ENCODE measurements around the gene PTPN1. TPM values are rescaled to one million over a fixed set of nuclear protein-coding genes. Genes with fewer than 3 reads are reported as not detected.

PTPN1 gene
- total RNA-seq, 2 experiments from 2014 or later: 62.5 to 74.7 TPM

DNA sequence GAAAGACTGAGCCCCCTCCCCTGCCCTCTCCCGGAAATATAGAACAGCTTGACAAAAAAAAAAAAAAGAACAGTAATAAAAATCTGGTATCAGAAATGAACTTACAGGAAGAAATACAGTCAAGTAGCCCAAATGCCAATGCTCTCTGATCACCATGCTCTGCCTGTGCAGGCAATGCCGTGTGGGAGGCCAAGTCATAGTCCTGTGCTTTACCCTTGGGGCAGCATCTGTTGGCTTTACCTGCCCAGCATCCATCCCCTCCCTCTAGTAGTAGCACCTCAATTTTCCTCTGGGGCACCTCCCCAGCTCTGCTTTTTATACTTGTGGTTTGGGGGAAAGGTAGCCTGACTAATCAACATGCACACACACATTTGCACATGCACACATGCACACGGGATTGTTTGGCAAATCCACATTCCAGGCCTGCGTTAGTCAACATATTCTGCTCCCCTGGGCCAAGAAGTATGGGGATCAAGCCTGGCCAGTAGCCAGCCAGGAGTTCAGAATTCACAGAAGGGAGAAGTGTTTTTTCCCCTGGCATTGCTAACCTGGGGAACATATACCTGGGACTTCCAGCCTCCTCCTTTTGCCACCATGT, 111.0 kb downstream of the PTPN1 start:
- H3K36me3 Mint-ChIP-seq: peaks cover 2% of the 10 kb centered on the region
- H3K4me1 Mint-ChIP-seq: no peaks in the 10 kb centered on the region
- no peak overlapping the region for H3K27ac Mint-ChIP-seq
- no peak overlapping the region for H3K4me3 Mint-ChIP-seq
- peaks cover 3% of the 10 kb centered on the region for H3K9me3 Mint-ChIP-seq (ENCODE audit: low read depth)
- H3K27me3 Mint-ChIP-seq: no peaks in the 10 kb centered on the region
- CTCF ChIA-PET: interaction anchor here (0.7 kb wide), 1 partner anchor 188 kb away, joined by 3 read pairs; no protein-coding TSS in a partner anchor
- ATAC-seq (no peak), DNase-seq (no peak)

DNA sequence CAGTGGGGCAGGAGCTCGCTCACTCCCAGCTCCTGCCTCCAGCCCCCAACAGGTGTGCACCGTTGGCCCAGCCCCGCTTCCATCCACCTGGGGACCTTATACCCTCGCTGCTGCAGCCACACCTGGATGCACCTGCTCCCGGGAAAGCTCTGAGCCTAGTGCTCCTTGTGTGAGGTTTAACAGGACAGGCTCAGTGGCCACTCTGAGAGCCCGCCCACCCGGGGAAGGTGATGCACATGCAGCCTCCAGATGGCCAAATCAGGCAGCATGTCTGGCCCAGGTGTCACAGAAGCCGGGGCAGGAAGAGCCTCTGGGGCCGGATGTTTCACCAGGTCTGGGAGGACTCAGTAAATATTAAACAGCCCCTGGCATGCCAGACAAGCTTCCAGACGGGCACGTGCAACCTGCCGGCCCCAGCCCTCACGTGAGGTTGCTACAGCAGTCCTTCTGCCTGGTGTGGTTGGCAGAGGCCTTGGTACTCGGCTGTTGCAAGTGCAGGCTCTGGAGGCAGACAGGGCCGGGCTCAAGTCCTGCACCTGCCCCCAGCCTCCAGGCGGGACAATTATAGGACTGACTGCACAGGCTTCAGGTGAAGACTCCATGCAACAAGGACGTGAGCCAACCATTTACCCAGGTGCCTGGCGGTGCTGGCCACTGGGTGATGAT, 114.3 kb downstream of the PTPN1 start:
- Mint-ChIP-seq H3K27me3 (no peaks in the 10 kb centered on the region), H3K4me3 (no peak overlapping the region), H3K4me1 (no peaks in the 10 kb centered on the region), H3K9me3 (ENCODE audit: low read depth) (peaks cover 3% of the 10 kb centered on the region), H3K27ac (no peak overlapping the region), H3K36me3 (peaks cover 2% of the 10 kb centered on the region)
- ATAC-seq: no peak
- CTCF ChIA-PET: interaction anchor here (2.2 to 3.1 kb wide), 2 partner anchors 11 to 125 kb away, joined by 13 to 18 read pairs; no protein-coding TSS in a partner anchor
- DNase-seq: no peak

DNA sequence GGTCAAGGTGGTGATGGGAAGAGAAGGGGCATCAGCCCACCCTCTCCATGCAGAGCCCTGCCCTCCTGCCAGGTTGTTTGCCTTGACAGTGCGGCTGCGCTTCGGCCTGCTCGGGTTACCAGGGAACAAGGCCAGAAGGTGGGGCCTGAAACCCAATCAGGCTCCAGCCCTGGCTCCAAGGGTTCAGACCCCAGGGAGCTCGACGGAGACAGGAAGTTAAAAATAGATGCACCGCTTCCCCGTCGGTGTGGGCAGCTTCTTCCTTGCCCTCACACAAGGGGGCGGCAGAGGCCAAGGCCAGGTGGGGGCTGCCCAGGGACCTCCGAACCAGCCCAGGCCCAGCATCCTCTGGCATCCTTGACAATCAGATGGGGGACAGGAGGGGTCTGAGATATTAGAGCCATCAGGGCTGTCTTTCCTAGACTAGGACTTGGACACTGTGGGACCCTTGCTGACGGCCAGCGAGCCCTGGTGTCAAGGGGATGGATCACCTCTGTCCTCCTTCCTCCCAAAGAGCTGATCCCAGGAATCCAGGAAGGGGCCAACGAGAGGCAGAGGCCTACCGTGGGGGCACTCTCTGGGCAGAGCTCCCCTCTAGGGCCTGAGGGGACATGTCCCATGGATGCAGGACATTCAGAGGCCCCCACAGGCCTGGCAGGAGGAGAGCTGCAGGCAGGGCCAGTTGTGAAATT, 115.9 kb downstream of the PTPN1 start:
- Mint-ChIP-seq H3K4me1 (no peaks in the 10 kb centered on the region), H3K36me3 (no peaks in the 10 kb centered on the region), H3K27me3 (no peaks in the 10 kb centered on the region), H3K4me3 (no peak overlapping the region), H3K9me3 (ENCODE audit: low read depth) (no peaks in the 10 kb centered on the region), H3K27ac (no peak overlapping the region)
- DNase-seq (peak; percentile 47), ATAC-seq (peak; percentile 61)
- CTCF ChIA-PET: interaction anchor here (0.6 to 2.2 kb wide), 9 partner anchors 10 to 127 kb away, joined by 3 to 18 read pairs (median 4); no protein-coding TSS in a partner anchor

DNA sequence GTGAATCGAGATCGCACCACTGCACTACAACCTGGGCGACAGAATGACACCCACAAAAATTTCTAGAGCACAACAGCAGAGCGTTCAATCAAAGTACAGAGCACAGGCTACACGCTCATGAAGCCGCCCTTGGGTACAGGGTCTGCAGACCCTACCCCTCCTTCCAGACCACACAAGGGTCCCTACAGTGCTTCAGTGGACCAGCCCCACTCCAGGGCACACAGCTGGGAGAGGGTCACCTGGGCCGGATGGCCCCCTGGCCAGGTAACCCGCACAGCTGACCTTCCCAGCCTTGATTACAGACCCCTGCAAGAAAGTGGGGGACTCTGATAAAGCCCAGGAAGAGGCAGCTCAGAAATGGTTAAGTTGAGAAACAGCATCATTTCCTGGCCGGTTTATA, 117.6 kb downstream of the PTPN1 start:
- H3K36me3 Mint-ChIP-seq: no peaks in the 10 kb centered on the region
- ATAC-seq: no peak
- no peak overlapping the region for H3K27ac Mint-ChIP-seq
- no peak for DNase-seq
- no peaks in the 10 kb centered on the region for H3K27me3 Mint-ChIP-seq
- no peaks in the 10 kb centered on the region for H3K4me1 Mint-ChIP-seq
- no peak overlapping the region for H3K4me3 Mint-ChIP-seq
- H3K9me3 Mint-ChIP-seq (ENCODE audit: low read depth): no peaks in the 10 kb centered on the region
- CTCF ChIA-PET: no interaction called here

DNA sequence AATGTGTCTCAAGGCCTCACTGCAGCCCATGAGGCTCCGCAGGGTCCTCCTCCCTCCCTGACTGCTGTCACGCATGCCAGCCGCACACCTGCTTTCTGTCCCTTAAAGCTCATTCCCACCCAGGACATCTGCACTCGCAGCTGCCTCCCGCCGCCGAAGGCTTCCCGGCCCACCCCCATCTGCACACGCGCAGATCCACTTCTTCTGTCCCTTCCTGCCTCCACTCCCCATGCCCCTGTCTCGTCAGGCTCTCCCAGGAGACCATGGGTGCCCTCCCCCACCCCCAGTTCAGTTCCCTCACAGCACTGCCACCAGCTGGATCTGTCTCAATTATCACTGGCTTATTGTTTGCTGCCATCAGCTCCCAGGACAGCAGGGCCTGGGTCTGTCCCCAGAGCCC, 118.1 kb downstream of the PTPN1 start:
- H3K4me3 Mint-ChIP-seq: no peak overlapping the region
- no peaks in the 10 kb centered on the region for H3K9me3 Mint-ChIP-seq (ENCODE audit: low read depth)
- ATAC-seq (no peak), DNase-seq (no peak)
- no peaks in the 10 kb centered on the region for H3K27me3 Mint-ChIP-seq
- no peaks in the 10 kb centered on the region for H3K4me1 Mint-ChIP-seq
- no peaks in the 10 kb centered on the region for H3K36me3 Mint-ChIP-seq
- CTCF ChIA-PET: no interaction called here
- no peak overlapping the region for H3K27ac Mint-ChIP-seq

DNA sequence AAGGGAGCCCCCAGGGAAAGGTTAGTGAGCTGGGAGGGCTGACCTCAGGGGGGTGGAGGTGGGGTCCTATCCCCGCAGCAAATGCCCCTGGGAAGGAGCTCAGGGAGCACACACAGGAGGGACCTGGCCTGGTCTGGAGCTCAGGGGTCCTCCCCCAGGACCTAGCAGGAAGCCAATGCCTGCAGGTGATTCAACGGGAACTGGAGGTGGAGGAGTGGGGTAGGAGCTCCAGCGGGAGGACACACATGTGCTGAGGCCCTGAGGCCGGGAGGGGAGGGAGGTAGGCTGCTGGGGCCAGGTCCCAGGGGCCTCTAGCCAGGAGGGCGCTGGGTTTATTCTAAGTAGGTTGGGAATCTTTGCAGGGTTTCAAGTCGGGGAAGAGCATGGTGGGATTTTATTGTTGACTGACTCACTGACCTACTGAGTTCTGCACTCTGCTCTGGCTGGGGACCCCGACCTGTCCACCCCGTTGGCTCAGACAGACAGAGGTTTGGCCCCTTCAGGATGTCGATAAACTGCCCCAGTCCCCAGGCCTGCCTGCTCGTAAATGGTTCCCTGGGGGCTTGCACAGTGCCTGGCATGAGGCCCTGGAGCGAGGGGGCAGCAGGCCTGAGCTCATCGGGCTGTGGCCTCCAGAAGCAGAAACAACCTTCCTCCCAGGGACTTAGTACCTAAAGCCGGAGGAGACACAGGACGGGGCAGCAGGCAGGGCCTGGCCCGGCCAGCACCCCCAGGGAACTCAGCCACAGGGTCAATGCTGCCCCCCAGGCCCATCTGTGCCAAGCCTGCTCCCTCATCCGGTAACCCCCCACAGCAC, 118.9 kb downstream of the PTPN1 start:
- Mint-ChIP-seq H3K27me3 (no peaks in the 10 kb centered on the region), H3K27ac (no peak overlapping the region), H3K9me3 (ENCODE audit: low read depth) (no peaks in the 10 kb centered on the region), H3K36me3 (no peaks in the 10 kb centered on the region), H3K4me1 (no peaks in the 10 kb centered on the region), H3K4me3 (no peak overlapping the region)
- ATAC-seq: no peak
- no peak for DNase-seq
- CTCF ChIA-PET: no interaction called here

DNA sequence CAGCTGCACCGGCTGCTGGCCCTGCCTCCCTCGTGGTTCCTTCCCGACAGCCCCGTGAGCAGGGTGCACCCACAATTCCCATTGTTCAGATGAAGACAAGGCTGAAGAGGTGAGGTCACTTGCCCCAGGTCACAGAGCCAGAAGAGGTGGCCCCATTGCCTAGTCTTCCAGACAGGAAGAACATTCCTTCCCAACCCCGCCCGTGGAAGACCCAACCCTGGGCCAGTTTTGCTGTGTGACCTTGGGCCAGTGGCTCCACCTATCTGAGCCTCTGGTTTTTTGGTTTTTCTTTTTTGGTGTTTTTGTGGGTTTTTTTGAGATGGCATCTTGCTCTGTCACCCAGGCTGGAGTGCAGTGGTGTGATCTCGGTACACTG, 119.5 kb downstream of the PTPN1 start:
- no peaks in the 10 kb centered on the region for H3K27me3 Mint-ChIP-seq
- H3K4me3 Mint-ChIP-seq: no peak overlapping the region
- H3K9me3 Mint-ChIP-seq (ENCODE audit: low read depth): no peaks in the 10 kb centered on the region
- DNase-seq (no peak), ATAC-seq (no peak)
- H3K36me3 Mint-ChIP-seq: no peaks in the 10 kb centered on the region
- CTCF ChIA-PET: no interaction called here
- no peak overlapping the region for H3K27ac Mint-ChIP-seq
- H3K4me1 Mint-ChIP-seq: no peaks in the 10 kb centered on the region

DNA sequence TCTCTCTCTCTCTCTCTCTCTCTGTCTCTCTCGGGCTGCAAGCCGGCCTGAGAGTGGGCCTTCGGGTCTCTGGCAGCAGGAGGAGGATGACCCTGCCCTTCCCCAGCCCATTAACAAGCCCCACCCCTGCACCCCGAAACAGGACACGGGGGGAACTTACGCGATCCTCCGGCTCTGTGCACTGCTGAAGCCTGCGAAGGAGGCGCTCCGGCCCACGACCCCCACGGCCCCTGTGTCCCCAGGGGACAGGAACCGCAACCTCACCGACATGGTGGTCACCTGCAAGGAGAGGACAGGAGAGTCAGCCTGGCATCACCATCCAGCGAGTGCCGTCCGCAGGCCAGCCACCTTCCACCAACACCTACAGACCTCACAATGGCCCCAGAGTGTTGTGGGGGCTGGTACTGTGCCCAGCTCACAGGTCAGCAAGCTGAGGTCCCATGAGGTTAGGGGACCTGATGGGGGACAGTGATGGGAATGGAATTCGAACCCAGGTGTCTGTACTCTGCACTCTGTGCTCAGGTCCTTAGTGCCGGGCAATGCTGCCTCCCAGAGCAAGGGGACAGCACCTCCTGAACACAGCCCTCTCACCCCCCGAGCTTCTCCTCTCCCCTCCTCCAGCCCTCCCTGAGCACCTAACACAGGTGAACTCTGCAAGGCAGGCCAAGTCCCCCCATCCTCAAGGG, 120.5 kb downstream of the PTPN1 start:
- CTCF ChIA-PET: no interaction called here
- DNase-seq (no peak), ATAC-seq (no peak)

DNA sequence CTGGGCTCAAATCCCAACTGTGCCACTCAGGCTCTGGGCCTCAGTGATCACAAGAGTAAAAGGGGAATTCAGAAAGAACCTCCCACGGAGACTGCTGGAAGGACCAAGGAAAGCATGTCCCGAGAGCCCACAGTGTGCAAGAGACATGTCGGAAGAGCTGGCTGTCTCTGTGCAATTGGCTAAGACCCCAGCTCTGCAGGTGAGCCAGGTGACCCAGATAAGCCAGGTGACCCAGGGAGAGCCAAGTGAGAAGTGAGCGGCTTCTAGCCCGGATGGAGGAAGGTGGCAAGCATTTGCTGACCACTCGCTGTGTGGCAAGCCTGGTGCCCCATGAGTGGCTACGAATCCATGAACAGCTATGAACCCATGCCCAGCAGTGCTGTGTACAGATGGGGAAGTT, 122.1 kb downstream of the PTPN1 start:
- H3K4me3 Mint-ChIP-seq: no peak overlapping the region
- H3K9me3 Mint-ChIP-seq (ENCODE audit: low read depth): no peaks in the 10 kb centered on the region
- no peaks in the 10 kb centered on the region for H3K27me3 Mint-ChIP-seq
- no peaks in the 10 kb centered on the region for H3K36me3 Mint-ChIP-seq
- CTCF ChIA-PET: interaction anchor here (1.2 kb wide), 1 partner anchor 56 kb away, joined by 3 read pairs; no protein-coding TSS in a partner anchor
- no peak overlapping the region for H3K27ac Mint-ChIP-seq
- DNase-seq: no peak
- H3K4me1 Mint-ChIP-seq: no peaks in the 10 kb centered on the region
- no peak for ATAC-seq

More for the DNA sequence above, 120.5 kb downstream of the PTPN1 start:
- Mint-ChIP-seq H3K27ac (no peak overlapping the region), H3K4me1 (no peaks in the 10 kb centered on the region), H3K4me3 (no peak overlapping the region), H3K36me3 (no peaks in the 10 kb centered on the region), H3K27me3 (no peaks in the 10 kb centered on the region), H3K9me3 (ENCODE audit: low read depth) (no peaks in the 10 kb centered on the region)

DNA sequence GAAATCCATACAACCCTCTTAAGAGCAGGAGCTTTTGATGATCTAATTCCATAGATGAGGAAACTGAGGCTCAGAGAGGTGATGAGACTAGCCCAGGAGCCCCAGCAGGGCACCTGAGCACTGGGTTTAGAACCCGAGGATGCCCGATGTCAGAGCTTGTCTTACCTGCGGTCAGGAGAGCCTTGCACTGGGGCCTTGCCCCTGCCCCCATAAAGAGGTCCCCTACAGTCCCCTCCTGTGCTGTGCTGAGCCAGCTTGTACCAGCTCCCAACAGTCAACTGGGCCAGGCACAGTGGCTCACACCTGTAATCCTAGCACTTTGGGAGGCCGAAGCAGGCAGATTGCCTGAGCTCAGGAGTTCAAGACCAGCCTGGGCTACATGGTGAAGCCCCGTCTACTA, 122.5 kb downstream of the PTPN1 start:
- H3K4me3 Mint-ChIP-seq: no peak overlapping the region
- CTCF ChIA-PET: interaction anchor here (1.2 kb wide), 1 partner anchor 57 kb away, joined by 3 read pairs; no protein-coding TSS in a partner anchor
- H3K27ac Mint-ChIP-seq: no peak overlapping the region

DNA sequence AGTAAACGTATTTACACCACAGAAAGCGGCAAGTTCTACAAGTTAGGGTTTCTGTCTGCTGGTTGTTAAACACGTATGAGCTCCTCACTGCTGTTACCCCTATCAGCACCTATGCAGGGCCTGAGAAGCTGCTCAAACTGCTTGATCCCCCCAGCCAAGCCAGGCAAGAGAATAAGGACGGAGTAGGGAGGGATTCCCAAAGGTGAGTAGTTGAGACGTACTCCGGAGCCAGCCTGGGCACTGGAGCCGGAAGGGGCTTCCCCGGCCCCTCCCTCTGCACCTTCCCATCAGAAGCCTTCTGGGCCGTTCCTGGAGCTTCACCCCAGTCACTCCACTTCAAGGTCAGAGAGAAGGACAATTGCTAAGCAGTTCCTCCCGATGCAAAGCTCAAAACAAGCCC, 123.2 kb downstream of the PTPN1 start:
- Mint-ChIP-seq H3K9me3 (ENCODE audit: low read depth) (no peaks in the 10 kb centered on the region), H3K36me3 (no peaks in the 10 kb centered on the region), H3K4me1 (no peaks in the 10 kb centered on the region), H3K27me3 (no peaks in the 10 kb centered on the region), H3K27ac (no peak overlapping the region), H3K4me3 (no peak overlapping the region)
- ATAC-seq (no peak), DNase-seq (no peak)
- CTCF ChIA-PET: interaction anchor here (0.9 to 2.1 kb wide), 3 partner anchors 10 to 58 kb away, joined by 3 to 4 read pairs (median 4); no protein-coding TSS in a partner anchor

More for the DNA sequence above, 122.5 kb downstream of the PTPN1 start:
- Mint-ChIP-seq H3K27me3 (no peaks in the 10 kb centered on the region), H3K9me3 (ENCODE audit: low read depth) (no peaks in the 10 kb centered on the region), H3K4me1 (no peaks in the 10 kb centered on the region), H3K36me3 (no peaks in the 10 kb centered on the region)
- DNase-seq: no peak
- ATAC-seq: no peak

DNA sequence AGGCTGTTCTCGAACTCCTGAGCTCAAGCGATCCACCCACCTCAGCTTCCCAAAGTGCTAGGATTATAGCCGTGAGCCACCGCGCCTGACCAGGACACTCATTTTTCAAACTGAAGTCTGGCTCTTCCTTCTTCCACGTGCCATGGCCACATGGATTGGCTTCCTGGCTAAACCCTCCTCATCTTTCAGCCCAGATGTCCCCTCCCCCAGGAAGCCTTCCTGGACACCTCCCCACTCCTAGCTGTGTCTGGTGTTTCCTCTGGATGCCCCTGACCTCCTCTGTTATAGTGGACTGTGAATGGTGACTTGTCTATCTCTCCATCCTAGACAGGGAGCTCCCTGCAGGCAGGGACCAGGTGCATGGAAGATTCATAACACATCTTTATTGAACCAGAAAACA, 124.0 kb downstream of the PTPN1 start:
- no peak for ATAC-seq
- Mint-ChIP-seq H3K4me1 (no peaks in the 10 kb centered on the region), H3K27me3 (no peaks in the 10 kb centered on the region), H3K9me3 (ENCODE audit: low read depth) (no peaks in the 10 kb centered on the region), H3K36me3 (no peaks in the 10 kb centered on the region), H3K27ac (no peak overlapping the region), H3K4me3 (no peak overlapping the region)
- CTCF ChIA-PET: interaction anchor here (0.8 to 3.3 kb wide), 5 partner anchors 8 to 164 kb away, joined by 3 to 14 read pairs (median 5); no protein-coding TSS in a partner anchor
- no peak for DNase-seq
